GM19099 (cell line): ENCODE measurements around the gene AHCYL2.

Source experiments
- POLR2A ChIP-seq: IDR thresholded peaks from 3 replicates; pipeline ENCODE4 v1.6.1; 2011; ENCODE audit warnings: low read depth; ENCODE audit not compliant: insufficient read length; ENCODE audit errors: extremely low read depth

Gene AHCYL2

DNA sequence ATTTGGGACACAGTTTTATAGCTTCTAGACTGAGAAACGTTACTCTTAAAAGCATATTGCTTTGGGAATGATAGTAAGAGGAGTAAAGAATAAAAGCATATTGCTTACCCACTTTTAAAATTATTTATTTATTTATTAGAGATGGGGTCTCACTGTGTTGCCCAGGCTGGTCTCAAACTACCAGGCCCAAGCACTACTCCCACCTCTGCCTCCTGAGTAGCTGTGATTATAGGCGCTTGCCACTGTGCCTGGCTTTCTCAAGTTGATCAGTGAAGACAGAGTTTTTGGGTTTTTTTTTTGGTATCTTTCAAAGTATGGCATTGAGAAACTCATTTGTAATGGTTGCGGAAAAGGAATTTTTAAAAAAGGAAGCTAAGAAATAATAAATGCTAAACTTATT, 68.0 kb downstream of the AHCYL2 start:
- no peak for TF ChIP-seq POLR2A

- no peak for TF ChIP-seq POLR2A
These were observed 70.2 kb downstream of the AHCYL2 start for GRCh38 chr7:129295015-129295423.

DNA sequence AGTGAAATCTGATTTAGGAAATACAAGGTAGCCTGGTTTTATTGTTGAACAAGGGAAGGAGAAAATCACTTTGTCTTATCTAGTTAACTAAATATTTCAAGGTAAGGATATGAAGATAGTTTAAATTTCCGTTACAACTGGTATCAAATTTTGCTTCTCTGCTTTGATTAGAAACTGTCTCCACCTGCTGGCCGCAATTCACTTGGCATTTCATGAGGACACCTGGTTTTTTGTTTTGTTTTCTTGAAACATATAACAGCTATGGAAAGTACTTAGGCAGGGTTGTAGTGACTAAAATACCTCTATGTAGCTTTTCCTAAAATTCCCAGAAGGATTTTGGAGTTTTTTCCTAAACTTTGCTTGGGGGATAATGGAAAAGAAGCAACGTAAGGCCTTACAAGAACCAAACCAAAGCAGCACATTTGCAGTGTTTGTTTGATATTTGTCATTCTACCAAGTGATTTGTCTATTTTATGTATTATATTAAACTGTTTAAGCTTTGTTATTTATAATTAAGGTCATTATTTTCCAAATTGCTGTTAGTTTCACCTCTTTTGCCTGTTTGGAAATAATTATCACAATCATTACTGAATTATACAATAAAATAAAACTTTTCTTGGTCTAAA, 73.6 kb downstream of the AHCYL2 start:
- no peak for TF ChIP-seq POLR2A

DNA sequence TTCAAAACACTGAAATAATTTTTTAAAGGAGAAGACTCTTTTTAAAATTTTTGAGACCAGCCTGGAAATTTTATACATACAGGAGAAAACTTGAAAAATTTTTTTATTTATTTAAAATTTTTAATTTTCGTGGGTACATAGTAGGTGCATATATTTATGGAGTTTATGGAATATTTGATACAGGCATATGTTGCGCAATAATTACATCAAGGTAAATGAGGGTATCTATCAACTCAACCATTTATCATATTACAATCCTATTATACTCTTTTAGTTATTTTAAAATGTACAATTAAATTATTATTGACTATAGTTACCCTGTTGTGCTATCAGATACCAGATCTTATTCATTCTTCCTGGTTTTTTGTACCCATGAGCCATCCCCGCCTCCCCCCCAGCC, 75.1 kb downstream of the AHCYL2 start:
- no peak for TF ChIP-seq POLR2A

DNA sequence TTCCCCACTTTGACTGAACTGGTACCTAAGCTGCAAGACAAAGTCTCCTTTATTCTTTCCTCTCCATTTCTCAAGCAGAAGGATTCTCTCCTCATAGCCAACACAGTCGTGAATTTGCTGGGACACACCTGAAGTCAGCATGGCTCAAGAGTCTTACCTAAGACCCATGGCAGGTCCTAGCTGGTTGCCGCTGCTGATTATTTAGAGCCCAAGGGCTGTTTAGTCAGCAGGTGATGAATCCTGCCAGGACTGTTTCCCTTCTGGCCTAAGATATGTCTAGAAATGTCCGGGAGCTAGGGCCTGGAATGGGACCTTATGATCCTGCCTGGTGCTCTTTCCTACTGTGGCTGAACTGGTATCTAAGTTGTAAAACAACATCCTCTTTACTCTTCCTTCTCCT, 82.8 kb downstream of the AHCYL2 start:
- TF ChIP-seq POLR2A, result no peak

DNA sequence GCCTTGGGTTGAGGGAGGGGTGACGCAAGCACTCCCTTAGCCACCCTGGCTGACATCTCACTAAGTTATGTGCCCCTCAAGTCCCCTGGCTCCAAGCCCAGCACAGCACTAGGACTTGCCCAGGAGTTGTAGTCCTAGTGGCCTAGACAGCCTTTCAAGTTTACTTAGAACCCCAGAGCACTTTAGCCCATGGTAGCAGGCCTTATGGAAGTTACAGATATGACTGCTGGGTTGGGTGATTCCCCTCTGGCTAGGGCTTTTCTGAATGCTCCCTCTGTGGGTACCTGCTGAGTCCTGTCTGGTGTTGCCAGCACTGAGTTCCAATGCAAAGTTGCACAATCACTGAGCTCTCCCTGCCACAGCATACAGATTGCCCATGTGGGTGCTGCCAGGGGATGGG, 83.2 kb downstream of the AHCYL2 start:
- TF ChIP-seq POLR2A, result no peak

DNA sequence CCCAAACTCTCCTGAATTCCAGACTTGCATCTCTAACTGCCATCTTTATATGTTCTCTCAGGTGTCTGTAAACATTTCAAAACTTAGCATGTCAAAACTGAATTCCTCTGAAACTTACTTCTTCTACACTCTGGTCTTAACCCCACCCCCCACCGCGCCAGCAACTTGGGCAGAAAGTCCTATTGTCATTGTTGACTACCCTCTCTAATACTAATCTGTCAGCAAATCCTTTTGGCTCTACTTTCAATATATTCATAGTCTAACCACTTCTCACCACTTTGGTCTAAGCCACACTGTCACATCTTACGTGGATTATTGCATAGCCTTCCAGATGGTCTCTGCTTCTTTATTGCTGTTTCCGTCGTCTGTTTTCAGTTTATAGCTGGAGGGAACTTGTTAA, 86.6 kb downstream of the AHCYL2 start:
- TF ChIP-seq POLR2A, result no peak

GRCh38 chr7:129313282-129313681, 88.5 kb downstream of the AHCYL2 start:
- TF ChIP-seq POLR2A, result no peak

GRCh38 chr7:129315960-129316359, 91.1 kb downstream of the AHCYL2 start:
- no peak for TF ChIP-seq POLR2A

GRCh38 chr7:129317450-129317849, 92.6 kb downstream of the AHCYL2 start:
- TF ChIP-seq POLR2A, result no peak

GRCh38 chr7:129327076-129327475, 102.2 kb downstream of the AHCYL2 start:
- no peak for TF ChIP-seq POLR2A

DNA sequence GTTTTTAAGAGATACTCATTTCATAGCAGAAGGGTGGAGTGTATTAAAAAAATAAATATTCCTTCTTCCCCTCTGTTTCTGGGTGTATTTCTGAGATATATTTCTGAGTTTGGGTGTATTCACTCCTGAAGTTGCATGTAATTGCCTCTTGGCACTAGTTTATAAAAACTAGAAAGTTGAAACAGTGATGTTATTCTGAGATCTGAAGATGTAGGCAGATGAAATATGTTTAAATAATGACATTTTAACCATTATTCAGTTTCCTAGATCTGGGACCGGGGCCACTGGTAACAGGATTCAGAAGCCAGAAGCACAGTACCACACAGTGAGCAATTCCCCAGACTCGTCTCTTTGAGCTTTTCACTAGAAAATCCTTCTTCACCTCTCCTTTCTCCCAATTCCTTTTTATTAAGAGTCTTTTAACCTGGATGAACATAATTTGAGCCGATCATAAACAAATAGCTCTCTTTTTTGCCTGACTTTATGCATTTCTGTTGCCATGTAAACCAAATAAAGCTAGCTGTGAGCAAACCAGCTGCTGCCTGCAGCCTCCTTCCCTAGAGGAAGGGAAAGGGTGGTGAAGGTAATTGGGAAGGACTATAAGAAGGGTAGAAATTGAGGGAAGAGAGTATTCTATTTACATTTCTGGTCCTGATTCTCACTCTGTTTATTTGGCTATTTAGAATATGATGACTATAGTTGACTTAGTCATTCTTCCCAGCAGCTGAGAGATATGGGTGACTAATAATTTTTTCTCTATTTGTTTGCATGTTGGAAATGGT, 107.6 kb downstream of the AHCYL2 start:
- no peak for TF ChIP-seq POLR2A

GRCh38 chr7:129334473-129334872, 109.6 kb downstream of the AHCYL2 start:
- TF ChIP-seq POLR2A, result no peak

DNA sequence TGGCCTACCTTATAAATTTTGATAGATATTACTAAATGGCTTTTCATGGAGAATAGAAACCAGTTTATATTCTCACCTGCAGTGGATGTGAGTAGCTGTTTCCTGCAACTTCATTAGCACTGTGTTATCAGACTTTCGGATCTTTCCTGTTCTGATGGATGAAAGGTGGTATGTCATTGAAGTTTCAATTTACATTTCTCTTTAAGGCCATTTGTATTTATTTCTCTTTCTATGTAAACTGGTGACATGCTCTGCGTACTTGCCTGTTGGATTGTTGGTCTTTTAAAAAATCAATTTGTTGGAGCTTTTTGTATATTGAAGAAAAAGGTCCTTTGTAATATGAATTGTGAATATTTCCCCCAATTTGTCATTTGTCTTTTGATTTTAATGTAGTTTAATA, 113.6 kb downstream of the AHCYL2 start:
- no peak for TF ChIP-seq POLR2A

DNA sequence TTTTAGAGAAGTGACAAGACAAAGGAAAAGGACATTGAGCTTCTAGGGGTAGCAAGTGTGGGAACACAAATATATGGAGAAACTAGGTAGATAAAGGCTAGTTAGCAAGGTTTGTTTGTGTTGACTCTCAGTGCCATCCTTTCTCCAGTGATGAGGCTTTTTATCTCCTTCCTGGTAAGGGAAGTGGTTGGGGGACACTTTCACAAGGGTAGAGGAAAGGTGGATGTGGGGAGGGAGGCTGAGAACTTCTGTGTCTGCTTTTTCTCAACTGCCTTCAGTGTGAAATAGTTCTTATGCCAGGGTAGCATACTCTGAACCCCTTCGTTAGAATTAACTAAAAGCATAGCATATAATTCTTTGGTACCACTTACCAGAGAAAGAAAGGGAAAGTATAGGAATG, 116.4 kb downstream of the AHCYL2 start:
- no peak for TF ChIP-seq POLR2A

DNA sequence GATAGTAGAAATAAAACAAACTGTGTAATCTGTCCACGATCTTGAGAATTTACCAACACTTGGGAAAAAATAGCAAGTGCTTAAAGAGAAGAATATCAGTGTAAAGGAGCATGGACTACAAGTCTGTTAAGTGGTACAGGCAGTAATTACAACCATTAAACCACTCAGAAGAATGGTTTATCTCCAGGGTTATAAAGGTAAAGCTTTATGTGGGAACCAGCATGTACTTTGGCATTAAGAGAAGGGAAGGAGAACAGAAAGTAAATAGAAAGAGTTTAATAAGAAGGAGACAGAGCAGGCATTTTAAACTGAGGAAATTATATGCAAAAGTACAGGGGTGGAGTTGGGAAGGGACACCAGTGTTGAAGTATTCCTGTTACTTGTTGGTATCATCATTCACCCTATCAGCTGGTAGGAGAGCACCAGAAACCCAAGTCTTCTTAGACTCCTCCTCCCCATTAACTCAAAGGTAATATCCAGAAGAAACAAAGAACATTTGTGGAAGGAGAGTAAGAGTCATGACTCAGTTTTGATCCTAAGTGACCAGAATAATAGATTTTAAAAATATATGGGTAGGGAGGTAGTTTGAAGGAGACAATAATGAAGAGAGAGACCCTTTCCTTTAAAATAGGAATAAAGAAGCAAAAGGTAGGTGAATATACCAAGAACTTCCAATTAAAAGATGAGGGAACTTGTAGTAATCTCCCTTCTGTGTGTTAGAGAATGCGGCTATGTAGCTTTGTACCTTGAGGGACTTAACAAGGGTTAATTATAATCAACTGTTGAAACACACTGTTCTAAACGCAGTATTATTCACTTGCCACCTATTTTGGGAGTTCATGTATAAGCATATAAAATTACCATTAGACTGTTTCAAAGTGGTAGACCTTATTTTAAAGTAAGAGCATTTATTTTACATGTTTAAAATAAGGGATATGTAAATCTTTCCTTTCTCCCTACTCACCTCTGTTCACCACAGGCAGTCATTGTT, 117.3 kb downstream of the AHCYL2 start:
- TF ChIP-seq POLR2A, result no peak

DNA sequence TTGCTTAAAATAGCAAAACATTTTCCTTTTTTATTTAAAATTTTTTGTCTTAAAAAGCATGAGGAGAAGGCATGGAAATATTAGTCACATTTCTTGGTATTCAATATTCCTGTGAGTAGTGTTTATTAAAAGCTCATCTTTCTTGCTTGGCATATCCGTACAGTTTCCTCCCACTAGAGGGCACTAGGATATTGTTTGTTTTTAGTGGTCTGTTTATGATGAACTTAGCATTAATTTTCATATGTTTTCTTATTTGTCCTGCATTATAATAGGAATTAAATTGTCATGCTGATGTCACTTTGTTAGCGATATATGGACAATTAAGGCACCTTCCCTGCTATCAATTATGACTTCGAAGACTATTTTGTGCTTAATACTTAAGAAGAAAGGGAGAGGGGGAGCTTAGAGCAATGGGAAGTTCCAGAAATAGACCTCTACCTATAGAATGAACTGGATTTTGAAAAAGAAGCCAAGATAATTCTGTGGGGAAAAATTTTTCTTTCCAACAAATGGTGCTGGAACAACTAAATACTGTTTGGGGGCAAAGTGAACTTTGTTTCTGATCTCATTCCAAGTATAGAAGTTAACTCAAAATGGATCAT, 118.4 kb downstream of the AHCYL2 start:
- TF ChIP-seq POLR2A, result no peak
